ENCODE data around the gene PACRG. TPM values are rescaled to one million over a fixed set of nuclear protein-coding genes. Genes with fewer than 3 reads are reported as not detected.

PACRG gene
- total RNA-seq, 1 experiment from 2014 or later: 0.59 TPM

GRCh38 chr6:163166507-163166906, 438.7 kb downstream of the PACRG start:
- intact Hi-C loops (cut with micrococcal nuclease; ENCODE audit: unreplicated experiment): no loop called here
- BruUV-seq (replicated peaks): no TSS peak
- TF ChIP-seq TCF7L2 (IDR thresholded peaks at IDR 0.05; ENCODE audit: low read depth, low read length): no peak
- no peak for TF ChIP-seq POLR2AphosphoS5 (IDR thresholded peaks at IDR 0.05; ENCODE audit: low read depth, low read length)
- TF ChIP-seq REST (IDR thresholded peaks at IDR 0.05; ENCODE audit: insufficient read depth in 1 of 2, low read depth in 2 of 2, low read length in 1 of 2): no peak
- TF ChIP-seq CTCF (IDR thresholded peaks at IDR 0.05): no peak
- TF ChIP-seq SIN3A (IDR thresholded peaks at IDR 0.05; ENCODE audit: borderline replicate concordance, insufficient read depth, low read depth, low read length): no peak
- H3K9me3 ChIP-seq (ENCODE audit: control insufficient read depth, insufficient read depth, low read depth, low read length): no peaks in the 10 kb centered on the region
- H3K27me3 ChIP-seq (ENCODE audit: control insufficient read depth, insufficient read depth, low read length): no peaks in the 10 kb centered on the region
- in situ Hi-C loops (cut with HindIII; ENCODE audit: low pct_unique_long_range_greater_than_20kb, low sequenced_read_pairs): no loop called here
- CTCF ChIA-PET: no interaction called here
- no peak overlapping the region for H3K27ac ChIP-seq (ENCODE audit: low read length)
- ATAC-seq (no peak), DNase-seq (ENCODE audit: low read depth, low spot score) (no peak)
- no peaks in the 10 kb centered on the region for H3K36me3 ChIP-seq (ENCODE audit: control insufficient read depth, insufficient read depth, low read length)
- POLR2A ChIA-PET: no interaction called here
- H3K4me3 ChIP-seq (ENCODE audit: low read depth in 2 of 2, low read length in 2 of 2): no peak overlapping the region
- H3K4me1 ChIP-seq (ENCODE audit: control insufficient read depth, insufficient read depth, low read length): no peaks in the 10 kb centered on the region

- no TSS peak for BruUV-seq (replicated peaks)
- CTCF ChIA-PET: no interaction called here
- Histone ChIP-seq H3K9me3 (ENCODE audit: control insufficient read depth, insufficient read depth, low read depth, low read length) (no peaks in the 10 kb centered on the region), H3K27ac (ENCODE audit: low read length) (no peak overlapping the region), H3K4me3 (ENCODE audit: low read depth in 2 of 2, low read length in 2 of 2) (no peak overlapping the region), H3K4me1 (ENCODE audit: control insufficient read depth, insufficient read depth, low read length) (no peaks in the 10 kb centered on the region), H3K36me3 (ENCODE audit: control insufficient read depth, insufficient read depth, low read length) (no peaks in the 10 kb centered on the region), H3K27me3 (ENCODE audit: control insufficient read depth, insufficient read depth, low read length) (no peaks in the 10 kb centered on the region)
- intact Hi-C loops (cut with micrococcal nuclease; ENCODE audit: unreplicated experiment) (no loop called here), in situ Hi-C loops (cut with HindIII; ENCODE audit: low pct_unique_long_range_greater_than_20kb, low sequenced_read_pairs) (no loop called here)
- DNase-seq (ENCODE audit: low read depth, low spot score): no peak
- no peak for TF ChIP-seq CTCF (IDR thresholded peaks at IDR 0.05)
- no peak for TF ChIP-seq SIN3A (IDR thresholded peaks at IDR 0.05; ENCODE audit: borderline replicate concordance, insufficient read depth, low read depth, low read length)
- no peak for TF ChIP-seq TCF7L2 (IDR thresholded peaks at IDR 0.05; ENCODE audit: low read depth, low read length)
- TF ChIP-seq POLR2AphosphoS5 (IDR thresholded peaks at IDR 0.05; ENCODE audit: low read depth, low read length): no peak
- no peak for TF ChIP-seq REST (IDR thresholded peaks at IDR 0.05; ENCODE audit: insufficient read depth in 1 of 2, low read depth in 2 of 2, low read length in 1 of 2)
- no peak for ATAC-seq
- POLR2A ChIA-PET: no interaction called here
Measured at GRCh38 chr6:163169521-163169920, 441.7 kb downstream of the PACRG start.
